Raji (cell line): ENCODE data around the gene KRT13.

ENCODE experiments used
- POLR2A ChIP-seq: IDR thresholded peaks from 2 replicates; pipeline ENCODE4 v1.6.1; 2011; ENCODE audit warnings: low read depth, low read length, control low read depth; ENCODE audit not compliant: insufficient read depth

The KRT13 gene

GRCh38 chr17:41539979-41540701, 34.7 kb upstream of the KRT13 start:
- TF ChIP-seq POLR2A, result no peak

DNA sequence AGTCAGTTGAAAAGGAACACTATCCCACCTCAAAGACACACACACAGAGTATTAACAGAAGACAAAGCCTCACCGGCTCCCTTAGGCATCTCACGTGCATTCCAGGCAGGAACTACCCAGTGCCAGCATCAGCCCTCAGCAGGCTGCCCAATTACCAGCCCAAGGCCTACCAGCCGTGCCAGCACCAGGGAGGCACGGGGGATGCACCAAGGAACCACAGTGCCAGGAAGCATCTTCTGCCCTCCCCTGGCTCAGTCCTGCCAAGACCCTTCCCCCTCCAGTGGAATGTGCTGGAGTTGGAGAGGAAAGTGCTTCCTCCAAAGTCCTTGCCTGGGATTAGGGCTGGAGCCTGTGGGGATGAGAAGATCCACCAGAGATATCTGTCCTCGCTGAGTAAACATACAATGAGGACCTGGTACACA, 33.7 kb upstream of the KRT13 start:
- no peak for TF ChIP-seq POLR2A

DNA sequence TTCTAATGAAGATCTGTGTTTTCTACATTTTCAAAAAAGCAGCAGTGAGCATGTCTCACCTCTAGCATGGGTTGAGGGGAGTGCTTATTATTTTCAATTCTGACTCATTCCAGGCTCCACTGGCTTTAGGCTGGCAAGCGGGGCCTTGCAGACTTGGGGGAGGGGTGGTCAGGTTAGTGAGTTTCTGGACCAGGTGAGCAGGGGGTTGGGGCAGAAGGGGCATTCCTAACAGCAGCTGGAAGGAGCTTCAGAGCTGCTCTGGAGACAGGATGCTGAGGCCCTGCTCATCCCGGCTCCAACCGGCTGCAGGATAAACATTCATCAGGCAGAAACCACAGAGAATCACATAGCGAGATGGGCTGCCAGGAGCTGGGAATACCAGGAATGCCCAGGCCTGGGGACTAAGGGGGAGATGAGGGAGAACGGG, 33.2 kb upstream of the KRT13 start:
- TF ChIP-seq POLR2A, result no peak

GRCh38 chr17:41537990-41538389, 32.6 kb upstream of the KRT13 start:
- no peak for TF ChIP-seq POLR2A

DNA sequence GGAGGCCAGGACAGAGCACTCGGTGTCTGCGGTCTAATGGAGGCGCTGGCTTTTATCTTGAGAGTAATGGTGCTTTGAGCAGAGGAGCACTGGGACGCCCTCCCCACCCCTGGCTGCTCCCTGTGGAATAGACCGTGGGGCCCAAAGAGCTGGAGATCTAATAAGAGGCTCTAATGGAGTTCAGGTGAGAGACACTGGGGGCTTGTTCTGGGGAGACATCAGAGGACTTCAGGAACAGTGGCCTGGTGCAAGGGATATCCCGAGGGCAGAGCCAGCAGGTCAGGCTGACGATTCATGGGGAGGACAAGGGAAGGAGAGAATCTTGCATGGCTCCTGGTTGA, 32.2 kb upstream of the KRT13 start:
- TF ChIP-seq POLR2A, result no peak

DNA sequence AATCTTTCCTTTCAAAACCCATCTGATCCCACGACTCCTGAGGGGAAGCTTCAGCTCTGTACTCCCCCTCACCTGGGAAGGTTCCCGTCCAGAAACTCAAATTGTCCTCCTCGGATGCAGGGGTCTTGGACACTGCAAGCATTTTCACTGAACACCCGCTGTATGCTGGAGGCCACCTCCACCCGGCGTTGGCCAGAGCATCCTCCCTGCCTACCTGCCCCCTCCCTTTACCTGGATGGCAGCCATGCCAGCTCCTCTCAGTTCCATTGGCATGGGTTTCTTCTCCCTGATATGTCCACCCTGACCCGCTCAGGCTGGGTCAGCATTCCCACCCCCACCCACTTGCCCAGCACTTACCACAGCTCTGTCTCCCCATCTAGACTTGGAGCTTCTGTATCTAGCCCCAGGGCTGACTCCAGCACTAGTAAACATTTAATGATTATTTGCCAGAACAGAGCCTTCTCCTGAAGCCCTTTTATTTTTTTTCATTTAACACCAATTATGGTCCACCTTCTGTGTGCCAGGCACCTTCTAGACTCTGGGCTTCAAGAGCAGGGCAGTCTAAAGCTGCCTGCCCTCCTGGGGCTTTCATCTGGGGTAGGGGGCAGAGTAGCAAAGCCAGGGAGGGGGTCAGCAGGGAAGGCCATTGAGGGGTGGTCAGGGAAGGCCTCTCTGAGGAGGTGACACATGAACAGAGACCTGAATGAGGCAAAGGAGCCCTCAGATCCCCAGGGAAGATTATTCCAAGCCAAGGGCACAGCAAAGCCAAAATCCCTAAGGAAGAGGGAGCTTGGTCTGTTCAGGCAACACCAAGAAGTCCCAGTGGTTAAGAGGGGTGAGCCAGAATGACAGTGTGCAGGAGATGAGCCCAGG, 31.6 kb upstream of the KRT13 start:
- no peak for TF ChIP-seq POLR2A

GRCh38 chr17:41535764-41536481, 30.5 kb upstream of the KRT13 start:
- no peak for TF ChIP-seq POLR2A

DNA sequence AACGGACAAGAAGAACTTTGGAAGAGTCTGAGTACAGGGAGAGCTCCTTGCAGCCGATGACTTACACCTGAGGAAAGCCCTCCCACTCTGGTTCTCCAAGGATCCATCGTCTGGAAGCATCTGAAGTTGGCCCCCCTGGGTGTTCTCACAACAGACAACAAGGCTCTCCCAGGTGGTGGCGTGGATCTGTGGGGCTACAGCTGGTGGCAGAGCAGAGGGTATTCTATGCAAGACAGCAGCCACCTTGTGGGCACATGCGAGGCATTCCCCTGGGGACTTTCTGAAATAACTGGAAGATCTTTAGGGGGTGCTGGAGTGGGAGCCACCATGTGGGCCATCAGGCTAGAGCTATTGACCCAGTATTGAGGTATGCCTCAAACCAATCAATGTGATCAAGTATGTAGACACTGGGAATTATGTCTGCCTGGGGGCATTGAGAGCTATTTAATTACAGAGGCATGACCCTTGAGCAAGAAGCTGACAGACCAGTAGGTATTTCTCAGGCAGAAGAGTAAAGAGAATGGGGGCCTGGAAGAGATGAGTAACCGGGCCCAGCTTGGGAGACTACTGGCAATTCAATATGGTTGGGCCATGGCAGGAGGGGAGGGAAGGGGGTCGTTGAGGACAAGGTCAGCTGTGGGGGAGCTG, 29.6 kb upstream of the KRT13 start:
- no peak for TF ChIP-seq POLR2A

GRCh38 chr17:41533613-41534012, 28.2 kb upstream of the KRT13 start:
- TF ChIP-seq POLR2A, result no peak

DNA sequence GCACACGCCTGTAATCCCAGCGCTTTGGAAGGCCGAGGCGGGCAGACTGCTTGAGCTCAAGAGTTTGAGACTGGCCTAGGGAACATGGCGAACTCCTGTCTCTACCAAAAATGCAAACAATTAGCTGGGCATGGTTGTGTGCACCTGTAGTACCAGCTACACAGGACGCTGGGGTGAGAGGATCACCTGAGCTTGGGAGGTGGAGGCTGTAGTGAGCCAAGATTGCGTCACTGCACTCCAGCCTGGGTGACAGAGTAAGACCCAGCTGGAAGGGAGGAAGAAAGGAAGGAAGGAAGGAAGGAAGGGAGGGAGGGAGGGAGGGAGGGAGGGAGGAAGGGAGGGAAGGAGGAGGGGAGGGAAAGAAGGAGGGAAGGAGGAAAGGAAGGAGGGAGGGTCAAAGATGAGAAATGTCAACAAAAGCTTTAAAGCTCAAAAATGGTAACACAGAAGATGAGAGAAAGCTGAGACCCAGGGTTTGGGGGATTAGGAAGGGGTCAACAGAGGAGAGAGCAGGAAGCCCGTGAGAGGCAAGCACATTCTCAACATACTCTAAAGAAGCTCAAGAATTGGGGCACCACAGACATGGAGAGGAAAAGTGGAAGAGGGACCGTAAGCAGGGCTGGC, 27.6 kb upstream of the KRT13 start:
- TF ChIP-seq POLR2A, result no peak

GRCh38 chr17:41531993-41532392, 26.6 kb upstream of the KRT13 start:
- no peak for TF ChIP-seq POLR2A

- no peak for TF ChIP-seq POLR2A
These were observed 24.9 kb upstream of the KRT13 start for GRCh38 chr17:41530062-41531048.

DNA sequence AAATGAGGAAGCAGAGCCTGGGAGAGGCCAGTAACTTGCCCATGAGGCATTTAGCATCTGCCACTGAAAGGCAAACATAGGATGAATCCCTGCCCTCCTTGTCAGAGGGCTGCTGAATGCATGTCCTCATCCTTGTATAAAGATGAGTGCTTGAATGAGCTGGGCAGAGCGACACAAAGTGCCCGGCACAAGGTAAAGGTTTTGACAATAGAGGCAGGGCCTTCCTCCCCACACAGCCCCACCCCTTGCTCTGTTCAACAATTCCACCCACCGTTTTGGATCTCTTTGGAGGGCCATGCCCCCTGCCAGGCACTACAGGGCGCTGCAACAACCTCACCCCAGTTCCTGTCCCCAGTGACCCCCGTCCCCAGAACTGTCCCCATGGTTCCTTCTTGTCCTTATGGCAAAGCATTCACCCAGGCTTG, 24.1 kb upstream of the KRT13 start:
- TF ChIP-seq POLR2A, result no peak

DNA sequence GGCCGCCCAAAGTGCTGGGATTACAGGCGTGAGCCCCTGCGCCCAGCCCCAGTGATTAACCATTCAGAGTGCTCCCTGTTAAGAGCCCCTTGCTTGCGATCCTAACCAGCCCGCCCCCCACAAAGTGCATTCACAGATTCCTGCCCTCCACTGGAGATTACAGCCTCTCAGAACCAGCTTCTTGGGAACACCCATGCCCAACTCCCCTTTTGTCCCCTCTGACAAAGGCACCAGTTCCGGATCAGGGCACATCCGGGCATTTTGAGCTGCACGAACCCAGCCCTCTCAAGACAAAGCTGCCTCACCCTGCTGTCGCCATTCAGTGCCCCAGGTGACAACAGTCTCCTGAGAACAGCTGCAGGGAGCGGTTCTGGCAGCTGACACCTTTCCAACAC, 23.5 kb upstream of the KRT13 start:
- TF ChIP-seq POLR2A, result no peak
